ENCODE data around the gene TINCR.
"Not testable (repeated sequence)": the region's sequence is repeated elsewhere in the genome, so short reads cannot be mapped to it uniquely, and the experiment has no call there.

The TINCR gene

DNA sequence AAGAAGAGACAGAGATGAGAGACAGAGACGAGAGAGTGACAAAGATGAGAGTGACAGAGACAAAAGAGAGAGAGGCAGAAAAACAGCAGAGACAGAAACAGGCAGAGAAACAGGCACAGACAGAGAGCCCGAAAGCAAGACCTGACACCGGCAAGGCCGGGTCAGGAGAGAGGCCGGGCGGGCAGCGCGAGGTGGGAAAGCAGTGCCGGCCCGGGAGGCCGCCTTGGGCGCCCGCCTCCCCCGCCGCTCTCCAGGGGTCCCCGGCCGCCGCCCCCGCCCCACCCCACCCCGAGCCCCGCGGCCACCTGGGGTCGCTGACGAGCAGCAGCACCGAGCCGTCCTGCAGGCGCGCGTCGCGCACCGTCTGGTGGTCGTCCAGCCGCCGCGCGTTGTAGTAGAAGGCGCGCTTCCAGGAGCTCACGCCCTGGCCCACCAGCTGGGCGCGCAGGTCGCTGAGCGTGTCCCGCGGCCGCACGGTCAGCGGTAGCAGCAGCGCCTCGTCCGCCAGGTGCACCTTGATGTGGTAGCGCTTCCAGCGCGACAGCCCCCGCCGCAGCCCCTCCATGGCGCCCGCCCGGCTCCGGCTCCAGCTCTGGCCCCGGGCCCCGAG lies at the start of gene TINCR:
Gene TINCR, minus strand, starts transcription at position 594 of the 610 bp plus-strand sequence.
- no peak for DNase-seq (ENCODE audit: low read depth in 2 of 2, low spot score in 1 of 2)

DNA sequence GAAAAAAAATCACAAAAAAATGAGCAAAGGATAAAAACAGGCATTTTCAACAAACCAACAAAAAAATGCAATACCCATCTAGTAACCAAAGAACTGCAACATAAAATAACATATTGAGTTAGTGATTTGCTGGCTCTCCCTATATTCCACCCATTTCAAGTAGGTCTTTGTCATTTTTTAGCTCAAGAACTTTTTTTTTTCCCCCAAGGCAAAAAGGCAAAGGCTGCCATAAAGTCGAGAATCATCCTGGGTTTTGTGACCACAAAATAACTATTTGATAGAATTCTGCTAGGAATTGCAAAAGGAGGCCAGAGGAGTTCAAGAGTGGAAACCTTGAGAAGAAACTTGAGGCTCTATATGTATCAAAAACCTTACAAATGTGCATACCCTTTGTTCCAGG lies 49.3 kb upstream of the TINCR start:
- DNase-seq (ENCODE audit: low read depth in 2 of 2, low spot score in 1 of 2) = no peak

DNA sequence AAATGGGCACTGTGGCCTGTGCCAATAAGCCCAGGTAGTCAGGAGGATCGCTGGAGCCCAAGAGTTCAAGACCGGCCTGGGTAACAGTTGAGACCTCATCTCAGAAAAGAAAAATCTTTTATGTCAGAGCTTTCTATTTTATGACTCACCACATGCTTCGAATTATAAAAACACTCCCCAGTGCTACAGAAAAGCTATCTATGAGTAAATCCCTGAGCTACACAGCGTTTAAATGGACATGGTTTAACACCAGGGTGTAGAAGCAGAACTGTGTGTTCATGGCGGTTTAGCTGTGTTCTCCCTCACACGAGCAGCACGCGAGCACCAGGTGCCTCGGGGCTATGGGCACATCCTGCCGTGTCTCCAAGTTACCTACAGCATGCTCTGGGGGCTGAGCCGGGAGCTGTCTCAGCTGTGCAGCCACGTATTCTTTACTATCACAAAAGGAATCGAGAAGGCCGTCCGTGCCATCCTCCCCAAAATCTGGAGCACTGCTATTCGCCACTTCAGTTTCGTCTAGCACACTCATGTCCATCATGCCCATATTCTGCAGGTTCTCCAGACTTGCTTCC lies 48.1 kb upstream of the TINCR start:
- DNase-seq (ENCODE audit: low read depth in 2 of 2, low spot score in 1 of 2) = no peak

GRCh38 chr19:5612891-5613865 lies 45.4 kb upstream of the TINCR start:
- no peak for DNase-seq (ENCODE audit: low read depth in 2 of 2, low spot score in 1 of 2)

DNA sequence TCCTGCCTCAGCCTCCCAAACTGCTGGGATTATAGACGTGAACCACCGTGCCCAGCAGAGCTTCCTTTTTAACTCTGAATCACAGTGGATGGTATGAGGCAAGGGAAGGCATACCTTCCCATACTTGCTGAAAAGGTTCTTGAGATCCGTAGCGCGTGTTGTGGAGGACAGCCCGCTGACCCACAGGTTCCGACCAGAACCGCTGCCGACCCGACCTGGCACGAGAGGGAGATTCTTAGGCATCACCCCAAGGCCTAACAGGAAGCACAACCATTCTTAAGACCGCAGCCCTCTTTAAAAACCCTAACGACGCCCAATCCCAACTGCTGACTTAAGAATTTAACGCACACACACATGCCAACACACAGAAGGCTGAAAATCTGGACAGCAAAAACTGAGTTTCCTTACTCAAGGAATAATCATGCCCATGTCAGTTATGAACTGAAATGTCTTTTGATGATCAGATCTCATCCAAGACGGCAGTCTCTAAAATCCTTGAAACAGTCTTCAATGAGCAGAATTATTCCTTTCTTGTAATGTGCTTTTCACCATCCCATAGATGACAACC lies 42.2 kb upstream of the TINCR start:
- no peak for DNase-seq (ENCODE audit: low read depth in 2 of 2, low spot score in 1 of 2)

DNA sequence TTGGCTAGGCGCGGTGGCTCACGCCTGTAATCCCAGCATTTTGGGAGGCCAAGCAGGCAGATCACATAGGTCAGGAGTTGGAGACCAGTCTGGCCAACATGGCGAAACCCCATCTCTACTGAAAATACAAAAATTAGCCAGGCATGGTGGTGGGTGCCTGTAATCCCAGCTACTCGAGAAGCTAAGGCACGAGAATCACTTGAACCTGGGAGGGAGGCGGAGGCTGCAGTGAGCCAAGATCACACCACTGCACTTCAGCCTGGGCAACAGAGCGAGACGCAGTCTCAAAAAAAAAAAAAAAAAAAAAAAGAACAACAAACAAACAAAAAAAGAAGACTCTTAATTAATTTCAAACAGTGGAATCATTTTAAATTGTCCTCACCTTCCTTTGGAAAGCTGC lies 41.0 kb upstream of the TINCR start:
- not testable (repeated sequence) for DNase-seq (ENCODE audit: low read depth in 2 of 2, low spot score in 1 of 2)

- no peak for DNase-seq (ENCODE audit: low read depth in 2 of 2, low spot score in 1 of 2)
Observed at GRCh38 chr19:5608291-5608690, 40.5 kb upstream of the TINCR start.

GRCh38 chr19:5607318-5608275 lies 39.8 kb upstream of the TINCR start:
- no peak for DNase-seq (ENCODE audit: low read depth in 2 of 2, low spot score in 1 of 2)

DNA sequence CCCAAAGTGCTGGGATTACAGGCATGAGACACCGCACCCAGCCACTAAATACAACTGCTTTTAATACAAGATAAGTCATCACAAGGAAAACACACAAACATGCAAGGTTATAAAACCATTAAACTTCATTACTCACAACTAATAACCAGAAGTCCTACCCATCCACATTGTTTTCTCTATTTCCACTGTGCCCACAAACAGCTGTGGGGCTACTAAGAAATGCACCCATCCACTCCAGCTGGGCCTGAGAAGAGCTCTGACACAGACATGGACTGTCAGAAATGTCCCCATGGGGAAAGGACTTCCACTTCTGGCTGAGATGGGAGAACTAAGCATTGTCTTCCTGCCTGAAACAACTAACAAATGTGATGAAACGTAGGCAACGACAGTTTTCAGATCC lies 37.6 kb upstream of the TINCR start:
- DNase-seq (ENCODE audit: low read depth in 2 of 2, low spot score in 1 of 2) = no peak

DNA sequence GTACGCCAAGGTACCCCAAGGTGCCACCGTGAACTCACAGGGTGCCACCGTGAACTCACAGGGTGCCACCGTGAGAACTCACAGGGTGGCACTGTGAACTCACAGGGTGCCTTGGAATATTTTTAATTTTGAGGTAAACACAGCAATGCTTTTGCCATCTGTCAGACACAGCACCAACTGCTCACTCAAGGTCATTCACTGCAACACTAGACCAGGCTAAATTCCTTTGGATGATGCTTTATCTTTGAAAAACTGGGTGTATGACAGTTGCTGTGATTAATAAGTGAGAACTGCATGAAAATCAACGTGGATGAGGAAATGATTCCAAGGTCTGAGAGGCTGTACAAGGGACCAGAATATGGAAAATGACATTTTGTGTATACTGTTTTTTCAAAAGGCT lies 35.9 kb upstream of the TINCR start:
- no peak for DNase-seq (ENCODE audit: low read depth in 2 of 2, low spot score in 1 of 2)

DNA sequence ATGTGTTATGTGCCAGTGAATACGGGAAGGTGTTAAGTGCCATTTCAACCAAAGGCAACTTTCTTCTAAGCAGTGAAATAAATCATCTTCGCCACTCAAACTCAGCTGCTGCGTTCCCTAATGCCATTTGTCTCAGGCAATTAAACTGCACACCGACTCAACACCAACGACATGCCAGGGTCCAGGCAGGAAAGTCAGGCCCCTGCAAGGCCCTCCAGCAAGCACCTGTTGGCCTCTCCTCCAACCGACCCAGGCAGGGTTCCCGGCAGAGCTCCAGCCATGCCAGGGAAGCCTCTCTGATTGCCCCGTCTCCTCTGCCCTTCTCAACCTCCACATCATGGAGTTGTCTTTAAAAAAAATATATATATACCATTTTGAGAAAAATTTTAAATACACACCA lies 33.0 kb upstream of the TINCR start:
- DNase-seq (ENCODE audit: low read depth in 2 of 2, low spot score in 1 of 2) = no peak

DNA sequence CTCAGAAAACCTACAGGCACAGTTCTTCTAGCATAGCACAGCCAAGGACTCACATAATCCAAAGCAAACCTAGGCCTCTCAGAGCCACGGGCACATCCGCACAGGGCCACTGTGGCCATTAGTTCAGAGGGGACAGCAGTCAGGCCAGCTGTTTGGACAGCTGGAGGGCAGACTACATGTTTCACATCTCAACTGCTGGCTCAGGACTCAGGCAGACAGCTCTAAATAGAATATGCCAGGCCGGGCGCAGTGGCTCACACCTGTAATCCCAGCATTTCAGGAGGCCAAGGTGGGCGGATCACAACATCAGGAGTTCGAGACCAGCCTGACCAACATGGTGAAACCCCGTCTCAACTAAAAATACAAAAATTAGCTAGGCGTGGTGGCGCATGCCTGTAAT lies 28.0 kb upstream of the TINCR start:
- DNase-seq (ENCODE audit: low read depth in 2 of 2, low spot score in 1 of 2) = no peak

DNA sequence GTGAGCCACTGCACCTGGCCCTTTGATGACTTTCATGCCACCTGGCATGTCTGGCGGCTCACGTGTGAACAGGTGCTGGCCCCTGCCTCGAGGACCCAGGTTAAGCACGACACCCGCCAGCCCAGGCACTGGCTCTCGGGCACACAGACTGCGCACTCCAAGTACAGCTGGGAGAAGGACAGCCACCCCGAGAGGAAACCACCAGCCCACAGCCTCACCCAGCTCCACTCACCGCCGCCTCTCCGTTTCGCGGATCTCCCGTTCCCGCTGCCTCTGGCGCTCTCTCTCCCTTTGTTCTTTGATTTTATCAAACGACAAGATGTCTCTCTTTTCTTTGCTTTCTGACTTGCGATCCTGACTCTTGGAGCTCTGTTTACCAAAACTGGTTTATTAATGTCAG lies 27.4 kb upstream of the TINCR start:
- no peak for DNase-seq (ENCODE audit: low read depth in 2 of 2, low spot score in 1 of 2)

GRCh38 chr19:5594521-5594950 lies 26.8 kb upstream of the TINCR start:
- no peak for DNase-seq (ENCODE audit: low read depth in 2 of 2, low spot score in 1 of 2)

DNA sequence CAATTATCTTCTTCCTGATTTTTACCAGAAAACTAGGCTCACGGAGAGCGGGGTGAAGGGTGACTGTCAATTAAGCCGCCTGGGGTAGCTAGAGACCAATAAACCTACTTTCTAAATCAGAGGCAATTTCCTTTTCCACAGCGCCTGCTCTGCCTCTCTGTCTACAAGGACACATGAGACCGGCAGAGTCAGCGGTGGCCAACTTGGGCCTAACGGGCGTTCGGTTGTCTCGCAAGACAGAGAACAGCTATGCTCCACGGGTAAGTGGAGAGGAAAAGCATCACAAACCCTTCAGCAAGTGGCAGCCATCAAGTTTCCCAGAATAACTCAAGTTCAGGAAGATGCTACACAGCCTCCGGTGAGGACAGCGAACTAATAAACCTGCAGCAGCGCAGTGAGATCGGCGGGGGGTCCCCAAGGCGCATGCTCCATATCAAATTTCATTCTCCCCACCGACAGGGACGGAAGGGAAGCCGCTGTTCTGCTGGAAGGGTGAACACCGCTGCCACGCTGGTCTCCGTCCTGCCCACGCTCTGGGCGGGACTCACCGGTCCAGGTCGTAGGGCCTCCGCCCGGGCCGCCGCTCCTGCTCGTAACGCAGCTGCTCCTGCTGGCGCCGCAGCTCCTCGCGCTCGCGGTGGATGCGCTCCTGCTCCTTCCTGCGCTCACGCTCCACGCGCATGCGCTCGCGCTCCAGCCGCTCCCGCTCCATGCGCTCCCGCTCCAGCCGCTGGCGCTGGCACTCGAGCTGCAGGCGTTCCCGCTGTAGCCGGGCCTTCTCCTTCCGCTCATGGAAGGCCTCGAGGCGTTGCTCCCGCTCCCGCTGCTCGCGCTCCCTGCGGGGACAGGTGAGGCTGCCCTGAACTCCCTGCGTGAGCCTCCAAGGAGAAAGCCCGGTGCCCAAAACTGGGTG lies 25.8 kb upstream of the TINCR start:
- no peak for DNase-seq (ENCODE audit: low read depth in 2 of 2, low spot score in 1 of 2)

- DNase-seq (ENCODE audit: low read depth in 2 of 2, low spot score in 1 of 2) = no peak
Observed at GRCh38 chr19:5592531-5593342, 25.0 kb upstream of the TINCR start.

DNA sequence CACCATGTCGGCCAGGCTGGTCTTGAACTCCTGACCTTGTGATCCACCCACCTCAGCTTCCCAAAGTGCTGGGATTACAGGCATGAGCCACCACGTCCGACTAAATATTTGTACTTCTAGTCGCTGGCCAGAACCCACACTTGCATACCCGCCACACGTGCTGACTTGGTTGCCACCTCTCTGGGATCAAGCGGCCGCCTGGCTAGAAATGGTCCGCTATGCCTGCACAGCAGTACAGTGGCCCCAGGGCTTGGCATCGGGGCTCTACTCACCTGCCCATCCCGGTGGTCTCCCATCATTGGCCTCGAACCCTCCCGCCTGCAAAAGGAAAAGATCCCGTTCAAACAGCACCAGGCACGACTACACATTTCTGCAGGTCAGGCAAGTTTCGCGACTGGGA lies 23.7 kb upstream of the TINCR start:
- DNase-seq (ENCODE audit: low read depth in 2 of 2, low spot score in 1 of 2) = no peak

- no peak for DNase-seq (ENCODE audit: low read depth in 2 of 2, low spot score in 1 of 2)
Observed at GRCh38 chr19:5590865-5591154, 23.1 kb upstream of the TINCR start.

Measured in stimulated activated CD8-positive, alpha-beta memory T cell treated with anti-CD3 and anti-CD28 coated beads, Interleukin-4, amount 100 ng/mL, for 1 hour (primary cell).